Choroid plexus epithelial cell (primary cell): ENCODE measurements around the gene NPR1.
"Not testable (repeated sequence)": the region's sequence is repeated elsewhere in the genome, so short reads cannot be mapped to it uniquely, and the experiment has no call there.

ENCODE experiments used
- DNase-seq: peaks from one replicate; pipeline ENCODE4 v3.0.0-alpha.2; 2010; ENCODE audit warnings: low read depth
- H3K4me3 ChIP-seq: 2 replicates; pipeline ENCODE4 v1.5.1; 2011; ENCODE audit warnings: low read depth, mild to moderate bottlenecking, control low read depth, low read length, moderate library complexity
- TF ChIP-seq, protein P1 (sequence below): conservative IDR thresholded peaks from 2 replicates; pipeline ENCODE4 v1.5.1; 2011; ENCODE audit warnings: low read depth, mild to moderate bottlenecking, control low read depth, inconsistent platforms, low read length, moderate library complexity

NPR1 gene

DNA sequence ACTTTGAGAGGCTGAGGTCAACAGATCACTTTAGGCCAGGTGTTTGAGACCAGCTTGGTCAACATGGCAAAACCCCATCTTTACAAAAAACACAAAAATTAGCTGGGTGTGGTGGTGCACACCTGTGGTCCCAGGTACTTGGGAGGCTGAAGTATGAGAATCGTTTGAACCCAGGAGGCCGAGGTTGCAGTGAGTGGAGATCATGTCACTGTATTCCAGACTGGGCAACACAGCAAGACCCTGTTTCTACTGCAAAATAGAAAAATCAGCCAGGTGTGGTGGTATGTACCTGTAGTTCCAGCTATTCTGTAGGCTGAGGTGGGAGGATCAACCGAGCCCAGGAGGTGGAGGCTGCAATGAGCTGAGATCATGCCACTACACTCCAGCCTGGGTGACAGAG lies 45.2 kb downstream of the NPR1 start:
- H3K4me3 ChIP-seq = no peak overlapping the region
- no peak for DNase-seq
- TF ChIP-seq, protein P1, sequence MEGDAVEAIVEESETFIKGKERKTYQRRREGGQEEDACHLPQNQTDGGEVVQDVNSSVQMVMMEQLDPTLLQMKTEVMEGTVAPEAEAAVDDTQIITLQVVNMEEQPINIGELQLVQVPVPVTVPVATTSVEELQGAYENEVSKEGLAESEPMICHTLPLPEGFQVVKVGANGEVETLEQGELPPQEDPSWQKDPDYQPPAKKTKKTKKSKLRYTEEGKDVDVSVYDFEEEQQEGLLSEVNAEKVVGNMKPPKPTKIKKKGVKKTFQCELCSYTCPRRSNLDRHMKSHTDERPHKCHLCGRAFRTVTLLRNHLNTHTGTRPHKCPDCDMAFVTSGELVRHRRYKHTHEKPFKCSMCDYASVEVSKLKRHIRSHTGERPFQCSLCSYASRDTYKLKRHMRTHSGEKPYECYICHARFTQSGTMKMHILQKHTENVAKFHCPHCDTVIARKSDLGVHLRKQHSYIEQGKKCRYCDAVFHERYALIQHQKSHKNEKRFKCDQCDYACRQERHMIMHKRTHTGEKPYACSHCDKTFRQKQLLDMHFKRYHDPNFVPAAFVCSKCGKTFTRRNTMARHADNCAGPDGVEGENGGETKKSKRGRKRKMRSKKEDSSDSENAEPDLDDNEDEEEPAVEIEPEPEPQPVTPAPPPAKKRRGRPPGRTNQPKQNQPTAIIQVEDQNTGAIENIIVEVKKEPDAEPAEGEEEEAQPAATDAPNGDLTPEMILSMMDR = no peak

DNA sequence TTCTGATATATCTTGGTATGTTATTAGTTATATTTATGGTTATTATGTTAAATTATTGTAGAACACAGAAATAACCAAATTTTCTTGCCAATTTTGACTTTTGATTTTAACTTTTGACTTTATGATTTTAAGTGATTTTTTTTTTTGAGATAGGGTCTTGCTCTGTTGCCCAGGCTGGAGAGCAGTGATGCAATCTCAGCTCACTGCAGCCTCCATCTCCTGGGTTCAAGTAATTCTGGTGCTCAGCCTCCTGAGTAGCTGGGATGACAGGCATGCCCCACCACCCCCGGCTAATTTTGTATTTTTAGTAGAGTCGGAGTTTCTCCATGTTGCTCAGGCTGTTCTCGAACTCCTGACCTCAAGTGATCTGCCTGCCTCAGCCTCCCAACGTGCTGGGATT lies 46.1 kb downstream of the NPR1 start:
- H3K4me3 ChIP-seq, DNase-seq: not testable (repeated sequence)

DNA sequence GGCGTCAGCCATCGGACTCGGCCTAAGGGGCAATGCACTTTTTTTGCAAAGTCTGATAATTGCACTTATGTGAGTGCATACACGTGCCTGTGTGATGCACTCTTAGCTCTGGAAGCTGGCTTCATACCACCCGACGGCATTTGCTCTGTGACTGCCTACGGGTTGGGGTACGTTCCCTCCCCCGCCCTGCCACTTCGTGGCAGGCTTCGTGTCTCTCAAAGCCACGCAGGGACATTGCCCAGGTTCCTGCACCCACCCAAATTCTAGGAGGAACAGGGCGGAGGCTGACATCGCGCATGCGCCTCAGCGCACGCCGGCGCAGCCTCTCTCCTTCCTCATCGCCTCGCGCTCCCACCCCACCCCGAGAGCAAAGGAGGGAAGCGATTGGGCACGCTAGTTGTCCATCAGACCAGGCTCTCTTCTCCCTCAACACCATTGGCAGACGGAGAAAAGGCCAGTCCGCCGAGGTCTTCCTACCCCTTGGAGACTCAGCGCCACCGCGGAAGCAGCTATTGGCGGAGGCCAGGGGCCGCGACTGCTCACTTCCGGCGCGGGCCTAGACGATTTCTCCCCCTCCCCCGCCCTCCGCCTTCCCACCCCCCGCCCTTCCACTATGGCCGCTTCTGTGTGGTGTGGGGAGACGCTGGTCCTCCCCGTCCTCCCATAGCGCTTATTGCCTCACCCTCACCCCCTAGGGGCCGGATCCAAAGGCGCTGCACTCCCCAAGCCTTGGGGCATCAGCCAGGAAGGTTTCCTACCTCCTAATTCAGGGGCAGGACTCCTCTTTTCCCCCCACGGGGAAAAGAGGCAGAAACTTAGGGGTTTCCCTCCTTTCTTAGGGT lies 49.2 kb downstream of the NPR1 start, which contains the start of gene INTS3:
INTS3 (plus strand) TSS at position 588 of the 842 bp plus-strand sequence. CDS start 585 bp downstream, outside the sequence.
- TF ChIP-seq, protein P1 = peak; percentile 18
- peak within 1 kb of the TSS; percentile 81 for H3K4me3 ChIP-seq
- peak; percentile 100 for DNase-seq

DNA sequence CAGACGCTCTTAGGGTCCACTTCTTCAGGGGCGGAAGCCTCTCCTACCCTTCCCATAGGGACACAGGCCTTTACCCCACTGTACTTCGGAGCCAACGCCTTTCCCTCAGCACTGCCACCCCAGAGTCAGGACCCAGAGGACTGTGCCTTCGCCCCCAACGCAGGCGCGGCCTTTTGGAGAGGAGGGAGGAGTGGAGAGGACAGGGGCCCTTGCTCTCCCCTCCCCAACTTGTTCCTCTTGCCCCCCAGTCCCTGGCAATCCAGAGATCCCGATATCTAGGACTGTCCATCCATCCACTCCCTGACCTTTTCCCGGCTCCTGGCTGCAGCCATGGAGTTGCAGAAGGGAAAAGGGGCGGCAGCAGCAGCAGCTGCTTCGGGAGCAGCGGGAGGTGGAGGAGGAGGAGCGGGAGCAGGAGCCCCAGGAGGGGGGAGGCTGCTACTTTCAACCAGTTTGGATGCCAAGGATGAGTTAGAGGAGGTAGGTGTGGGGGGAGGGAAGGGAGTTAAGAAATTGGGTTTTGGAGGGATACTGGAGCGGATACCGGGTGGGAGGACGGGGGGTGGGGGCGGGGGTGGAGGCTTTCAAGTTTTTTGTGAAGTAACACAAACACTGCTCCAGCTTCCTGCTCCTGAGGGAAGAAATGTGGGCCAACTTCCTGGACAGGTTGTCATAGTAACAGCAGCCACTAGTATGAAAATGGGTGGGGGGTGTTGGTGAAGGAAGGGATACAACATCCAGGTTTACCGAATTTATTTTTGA lies 50.0 kb downstream of the NPR1 start:
- H3K4me3 ChIP-seq = peak overlapping the region; percentile 81
- DNase-seq = peak; percentile 41
- TF ChIP-seq, protein P1 = no peak

DNA sequence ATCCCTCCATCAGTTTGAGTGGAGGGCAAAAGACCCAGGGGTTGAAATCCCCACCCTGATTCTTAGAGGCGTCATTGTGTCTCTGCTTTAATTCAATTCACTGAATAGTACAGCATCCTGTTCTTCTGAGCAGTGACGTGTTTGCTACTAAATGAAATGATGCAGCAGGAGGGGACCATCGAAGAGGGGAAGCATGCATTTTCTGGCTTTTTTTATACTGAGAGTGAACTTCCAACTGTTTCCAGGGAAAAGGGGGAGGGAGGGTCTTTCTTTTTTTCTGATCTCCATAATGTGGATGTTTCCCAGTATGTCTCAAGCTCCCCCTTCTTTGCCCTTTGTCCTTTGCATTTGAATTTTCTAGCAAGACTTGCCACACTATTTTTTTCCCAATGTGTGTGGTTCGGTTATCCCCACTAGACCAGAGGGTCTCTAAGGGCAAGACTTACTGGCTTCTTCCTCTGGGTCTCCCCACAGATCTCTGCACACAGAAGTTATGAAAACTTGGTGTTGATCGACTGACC lies 52.0 kb downstream of the NPR1 start:
- TF ChIP-seq, protein P1 = no peak
- H3K4me3 ChIP-seq = no peak overlapping the region

DNA sequence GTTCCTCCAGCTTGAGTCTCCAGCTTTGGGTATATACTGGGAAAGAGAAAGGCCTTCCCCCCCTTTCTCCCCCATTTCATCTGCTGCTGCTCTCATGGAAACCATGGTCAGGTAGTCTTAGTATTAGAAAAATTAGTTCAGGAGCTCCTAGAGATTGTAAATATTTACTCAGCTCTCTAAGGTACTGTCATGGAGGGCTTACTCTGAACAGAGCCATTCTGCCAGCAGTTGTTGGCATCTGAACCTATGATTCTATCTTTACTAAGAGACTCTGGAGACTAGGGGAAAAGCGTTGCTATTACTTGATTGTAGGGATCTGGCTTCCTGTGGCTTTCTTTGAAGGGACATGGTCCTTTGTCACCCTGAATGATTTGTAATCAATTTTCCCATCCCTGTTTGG lies 55.5 kb downstream of the NPR1 start:
- no peak overlapping the region for H3K4me3 ChIP-seq
- TF ChIP-seq, protein P1 = no peak
- no peak for DNase-seq

More for the DNA sequence above, 52.0 kb downstream of the NPR1 start:
- DNase-seq = no peak

DNA sequence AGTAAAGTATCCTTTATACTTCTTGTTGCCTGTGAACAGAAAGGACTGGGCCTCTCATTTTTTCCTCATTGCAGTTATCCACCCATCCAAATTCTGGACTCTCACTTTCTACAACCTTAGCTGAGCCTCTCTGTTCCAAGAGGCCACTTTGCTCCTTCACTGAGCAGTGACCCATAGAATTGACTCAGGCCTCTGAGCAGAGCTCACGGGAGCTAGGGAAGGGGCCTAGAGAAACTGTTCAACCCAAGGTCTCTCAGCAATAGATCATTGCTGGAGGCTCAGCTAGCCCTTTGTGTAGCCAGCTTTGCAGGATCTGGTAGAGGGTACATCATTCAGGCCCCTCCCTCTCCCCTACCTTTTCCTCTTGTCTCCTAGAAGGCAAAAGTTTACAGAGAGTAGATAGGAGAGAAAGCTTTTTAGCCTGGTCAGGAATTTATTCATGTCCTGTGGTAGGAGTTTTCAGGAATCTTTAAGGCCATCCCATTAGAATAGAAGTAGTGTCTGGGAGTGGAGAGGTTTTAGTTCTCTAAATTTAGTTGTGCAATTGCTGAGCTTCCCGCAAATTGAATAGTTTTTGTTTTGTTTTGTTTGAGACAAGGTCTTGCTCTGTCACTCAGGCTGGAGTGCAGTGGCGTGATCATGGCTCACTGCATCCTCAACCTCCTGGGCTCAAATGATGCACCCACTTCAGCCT lies 56.1 kb downstream of the NPR1 start:
- H3K4me3 ChIP-seq = no peak overlapping the region
- TF ChIP-seq, protein P1 = no peak
- DNase-seq = no peak
